ENCODE measurements around the gene ADH1A. TPM values are rescaled to one million over a fixed set of nuclear protein-coding genes. Genes with fewer than 3 reads are reported as not detected.

ADH1A gene
- total and polyA plus RNA-seq, 2 donors from 2014 or later, result 0.85 TPM; not detected in 1

- Histone ChIP-seq H3K4me3 (ENCODE audit: low read length in 3 of 3) (no peak overlapping the region), H3K27me3 (ENCODE audit: control insufficient read depth, insufficient read depth, low read length) (no peaks in the 10 kb centered on the region), H3K9me3 (ENCODE audit: control insufficient read depth in 2 of 3, insufficient read depth in 1 of 3, low read length in 3 of 3) (no peaks in the 10 kb centered on the region), H3K9ac (ENCODE audit: low read length in 3 of 3) (no peak overlapping the region), H3K4me1 (ENCODE audit: control insufficient read depth in 2 of 3, insufficient read depth in 2 of 3, low read depth in 1 of 3, low read length in 3 of 3) (no peaks in the 10 kb centered on the region), H3K27ac (ENCODE audit: low read depth in 2 of 2, low read length in 2 of 2) (no peak overlapping the region), H3K36me3 (ENCODE audit: control insufficient read depth in 2 of 3, insufficient read depth in 3 of 3, low read length in 3 of 3) (no peaks in the 10 kb centered on the region)
- FAIRE-seq, result no peak
- intact Hi-C loops (cut with DNase I), result no loop called here
- TF ChIP-seq CTCF (IDR thresholded peaks at IDR 0.05; ENCODE audit: borderline replicate concordance, extremely low read depth, insufficient read depth), result no peak
- no peak for DNase-seq
Measured at GRCh38 chr4:99273704-99274103, 17.1 kb downstream of the ADH1A start.

GRCh38 chr4:99264927-99265326 is 25.9 kb downstream of the ADH1A start:
- H3K9ac ChIP-seq (ENCODE audit: low read length in 3 of 3), result no peak overlapping the region
- H3K36me3 ChIP-seq (ENCODE audit: control insufficient read depth in 2 of 3, insufficient read depth in 3 of 3, low read length in 3 of 3), result no peaks in the 10 kb centered on the region
- H3K4me1 ChIP-seq (ENCODE audit: control insufficient read depth in 2 of 3, insufficient read depth in 2 of 3, low read depth in 1 of 3, low read length in 3 of 3), result no peaks in the 10 kb centered on the region
- H3K27me3 ChIP-seq (ENCODE audit: control insufficient read depth, insufficient read depth, low read length), result no peaks in the 10 kb centered on the region
- DNase-seq (no peak), FAIRE-seq (no peak)
- no peak overlapping the region for H3K27ac ChIP-seq (ENCODE audit: low read depth in 2 of 2, low read length in 2 of 2)
- intact Hi-C loops (cut with DNase I), result no loop called here
- no peaks in the 10 kb centered on the region for H3K9me3 ChIP-seq (ENCODE audit: control insufficient read depth in 2 of 3, insufficient read depth in 1 of 3, low read length in 3 of 3)
- no peak overlapping the region for H3K4me3 ChIP-seq (ENCODE audit: low read length in 3 of 3)
- no peak for TF ChIP-seq CTCF (IDR thresholded peaks at IDR 0.05; ENCODE audit: borderline replicate concordance, extremely low read depth, insufficient read depth)

- Histone ChIP-seq H3K9me3 (ENCODE audit: control insufficient read depth in 2 of 3, insufficient read depth in 1 of 3, low read length in 3 of 3) (no peaks in the 10 kb centered on the region), H3K36me3 (ENCODE audit: control insufficient read depth in 2 of 3, insufficient read depth in 3 of 3, low read length in 3 of 3) (no peaks in the 10 kb centered on the region), H3K27me3 (ENCODE audit: control insufficient read depth, insufficient read depth, low read length) (no peaks in the 10 kb centered on the region), H3K27ac (ENCODE audit: low read depth in 2 of 2, low read length in 2 of 2) (no peak overlapping the region), H3K4me1 (ENCODE audit: control insufficient read depth in 2 of 3, insufficient read depth in 2 of 3, low read depth in 1 of 3, low read length in 3 of 3) (no peaks in the 10 kb centered on the region), H3K9ac (ENCODE audit: low read length in 3 of 3) (no peak overlapping the region), H3K4me3 (ENCODE audit: low read length in 3 of 3) (no peak overlapping the region)
- TF ChIP-seq CTCF (IDR thresholded peaks at IDR 0.05; ENCODE audit: borderline replicate concordance, extremely low read depth, insufficient read depth), result no peak
- no peak for FAIRE-seq
- DNase-seq, result no peak
- intact Hi-C loops (cut with DNase I), result no loop called here
Measured at GRCh38 chr4:99252746-99253145, 38.0 kb downstream of the ADH1A start.

- H3K4me1 ChIP-seq (ENCODE audit: control insufficient read depth in 2 of 3, insufficient read depth in 2 of 3, low read depth in 1 of 3, low read length in 3 of 3), result no peaks in the 10 kb centered on the region
- peaks cover 0 to 9% (median 0%) of the 10 kb centered on the region in 3 donors for H3K9me3 ChIP-seq (ENCODE audit: control insufficient read depth in 2 of 3, insufficient read depth in 1 of 3, low read length in 3 of 3)
- no peak overlapping the region for H3K4me3 ChIP-seq (ENCODE audit: low read length in 3 of 3)
- intact Hi-C loops (cut with DNase I), result no loop called here
- no peak overlapping the region for H3K27ac ChIP-seq (ENCODE audit: low read depth in 2 of 2, low read length in 2 of 2)
- FAIRE-seq (no peak), DNase-seq (no peak)
- TF ChIP-seq CTCF (IDR thresholded peaks at IDR 0.05; ENCODE audit: borderline replicate concordance, extremely low read depth, insufficient read depth), result no peak
- no peaks in the 10 kb centered on the region for H3K36me3 ChIP-seq (ENCODE audit: control insufficient read depth in 2 of 3, insufficient read depth in 3 of 3, low read length in 3 of 3)
- H3K27me3 ChIP-seq (ENCODE audit: control insufficient read depth, insufficient read depth, low read length), result no peaks in the 10 kb centered on the region
- no peak overlapping the region for H3K9ac ChIP-seq (ENCODE audit: low read length in 3 of 3)
Measured at GRCh38 chr4:99248714-99249113, 42.1 kb downstream of the ADH1A start.

Data from kidney (tissue), 14 donors.